ENCODE measurements around the gene ITGB6. TPM values are rescaled to one million over a fixed set of nuclear protein-coding genes. Genes with fewer than 3 reads are reported as not detected.

ITGB6 gene
- polyA plus RNA-seq (ENCODE audit: insufficient read length in 3 of 3): 10 to 100 TPM; 17.8 to 20.6 (median 19.6) TPM

- no peak for DNase-seq (ENCODE audit: low read depth in 3 of 3, low spot score in 2 of 3)
Measured at GRCh38 chr2:160199683-160200389, at the start of gene ITGB6. TSS of gene ITGB6 (minus strand) at chr2:160200272. CDS start at chr2:160200063, 209 bp downstream.

GRCh38 chr2:160247296-160248035 lies 47.4 kb upstream of the ITGB6 start:
- DNase-seq (ENCODE audit: low read depth in 3 of 3, low spot score in 2 of 3): no peak

GRCh38 chr2:160246356-160246755 lies 46.3 kb upstream of the ITGB6 start:
- DNase-seq (ENCODE audit: low read depth in 3 of 3, low spot score in 2 of 3): no peak

- no peak for DNase-seq (ENCODE audit: low read depth in 3 of 3, low spot score in 2 of 3)
Measured at GRCh38 chr2:160245614-160246155, 45.6 kb upstream of the ITGB6 start.

GRCh38 chr2:160242893-160243564 lies 43.0 kb upstream of the ITGB6 start:
- DNase-seq (ENCODE audit: low read depth in 3 of 3, low spot score in 2 of 3): no peak

- no peak for DNase-seq (ENCODE audit: low read depth in 3 of 3, low spot score in 2 of 3)
Measured at GRCh38 chr2:160241251-160242137, 41.4 kb upstream of the ITGB6 start.

- DNase-seq (ENCODE audit: low read depth in 3 of 3, low spot score in 2 of 3): no peak
Measured at GRCh38 chr2:160239436-160239835, 39.4 kb upstream of the ITGB6 start.

GRCh38 chr2:160238392-160238791 lies 38.3 kb upstream of the ITGB6 start:
- DNase-seq (ENCODE audit: low read depth in 3 of 3, low spot score in 2 of 3): no peak

- no peak for DNase-seq (ENCODE audit: low read depth in 3 of 3, low spot score in 2 of 3)
Measured at GRCh38 chr2:160232905-160233475, 32.9 kb upstream of the ITGB6 start.

- DNase-seq (ENCODE audit: low read depth in 3 of 3, low spot score in 2 of 3): no peak
Measured at GRCh38 chr2:160229591-160229990, 29.5 kb upstream of the ITGB6 start.

GRCh38 chr2:160228141-160228917 lies 28.3 kb upstream of the ITGB6 start:
- DNase-seq (ENCODE audit: low read depth in 3 of 3, low spot score in 2 of 3): no peak

- no peak for DNase-seq (ENCODE audit: low read depth in 3 of 3, low spot score in 2 of 3)
Measured at GRCh38 chr2:160227293-160227915, 27.3 kb upstream of the ITGB6 start.

- no peak for DNase-seq (ENCODE audit: low read depth in 3 of 3, low spot score in 2 of 3)
Measured at GRCh38 chr2:160226367-160226766, 26.3 kb upstream of the ITGB6 start.

GRCh38 chr2:160225722-160226121 lies 25.6 kb upstream of the ITGB6 start:
- no peak for DNase-seq (ENCODE audit: low read depth in 3 of 3, low spot score in 2 of 3)

GRCh38 chr2:160224507-160224906 lies 24.4 kb upstream of the ITGB6 start:
- DNase-seq (ENCODE audit: low read depth in 3 of 3, low spot score in 2 of 3): no peak

- no peak for DNase-seq (ENCODE audit: low read depth in 3 of 3, low spot score in 2 of 3)
Measured at GRCh38 chr2:160224060-160224459, 24.0 kb upstream of the ITGB6 start.

- no peak for DNase-seq (ENCODE audit: low read depth in 3 of 3, low spot score in 2 of 3)
Measured at GRCh38 chr2:160223560-160223959, 23.5 kb upstream of the ITGB6 start.

- no peak for DNase-seq (ENCODE audit: low read depth in 3 of 3, low spot score in 2 of 3)
Measured at GRCh38 chr2:160222546-160223283, 22.6 kb upstream of the ITGB6 start.
